HG02623 (cell line): ENCODE data around the gene BGLAP.

Experiments used
- ATAC-seq: cut with Tn5 transposase; IDR thresholded peaks from one replicate; pipeline ENCODE4 v1.9.1; 2021; ENCODE audit warnings: moderate library complexity; ENCODE audit not compliant: unreplicated experiment

The BGLAP gene

DNA sequence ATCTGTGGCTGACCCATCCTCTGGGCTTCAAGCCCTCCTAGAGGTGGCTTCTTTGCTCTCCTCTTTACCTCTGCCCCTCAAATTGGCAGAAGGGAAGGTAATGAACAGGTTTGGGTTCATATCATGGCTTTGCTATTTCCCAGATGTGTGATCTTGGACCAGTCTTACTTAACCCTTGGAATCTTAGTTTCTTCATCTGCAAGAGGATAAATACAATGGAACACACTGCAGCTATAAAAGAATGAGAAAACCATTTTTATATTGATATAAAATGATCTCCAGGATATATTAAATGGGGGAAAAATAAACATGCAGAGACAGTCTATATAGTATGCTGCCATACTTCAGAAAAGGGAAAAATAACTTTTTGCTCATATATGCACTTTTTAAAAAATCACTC is 47.9 kb downstream of the BGLAP start:
- ATAC-seq = no peak

DNA sequence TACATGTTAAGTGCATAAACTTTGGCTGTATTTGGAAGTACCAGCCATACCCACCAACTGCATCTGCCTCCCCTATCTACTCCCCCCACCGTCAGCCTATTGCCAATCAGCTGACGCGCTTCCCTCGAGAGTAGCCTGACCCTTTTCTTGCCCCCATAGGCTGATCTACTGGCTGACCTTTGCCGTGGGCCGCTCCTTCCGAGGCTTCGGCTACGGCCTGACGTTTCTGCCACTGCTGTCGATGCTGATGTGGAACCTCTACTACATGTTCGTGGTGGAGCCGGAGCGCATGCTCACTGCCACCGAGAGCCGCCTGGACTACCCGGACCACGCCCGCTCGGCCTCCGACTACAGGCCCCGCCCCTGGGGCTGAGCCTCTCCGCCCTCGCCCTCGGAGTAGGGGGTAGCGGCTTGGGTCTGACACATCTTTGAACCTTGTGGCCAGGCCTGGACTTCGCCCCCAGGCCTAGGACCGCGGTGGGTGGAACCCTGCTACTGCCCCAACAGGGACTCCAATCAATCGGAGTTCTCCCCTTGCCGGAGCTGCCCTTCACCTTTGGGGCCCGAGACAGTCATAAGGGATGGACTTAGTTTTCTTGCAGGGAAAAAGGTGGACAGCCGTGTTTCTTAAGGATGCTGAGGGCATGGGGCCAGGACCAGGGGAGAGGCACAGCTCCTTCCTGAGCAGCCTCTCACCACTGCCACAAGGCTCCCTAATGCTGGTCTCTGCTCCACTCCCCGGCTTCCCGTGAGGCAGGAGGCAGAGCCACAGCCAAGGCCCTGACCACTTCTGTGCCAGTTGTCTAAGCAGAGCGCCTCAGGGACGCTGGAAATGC is 49.5 kb downstream of the BGLAP start:
- ATAC-seq = no peak
